ENCODE results near the gene MAD1L1.
"Not testable (repeated sequence)": the region's sequence is repeated elsewhere in the genome, so short reads cannot be mapped to it uniquely, and the experiment has no call there.

Gene MAD1L1

GRCh38 chr7:2038931-2039728 lies 193.6 kb downstream of the MAD1L1 start:
- DNase-seq, result no peak

- no peak for DNase-seq
Observed at GRCh38 chr7:2037808-2038522, 194.8 kb downstream of the MAD1L1 start.

GRCh38 chr7:2037301-2037807 lies 195.4 kb downstream of the MAD1L1 start:
- DNase-seq, result no peak

- DNase-seq, result no peak
Observed at GRCh38 chr7:2036786-2037185, 196.0 kb downstream of the MAD1L1 start.

GRCh38 chr7:2036201-2036600 lies 196.5 kb downstream of the MAD1L1 start:
- not testable (repeated sequence) for DNase-seq

- DNase-seq, result no peak
Observed at GRCh38 chr7:2034291-2035201, 198.2 kb downstream of the MAD1L1 start.

- no peak for DNase-seq
Observed at GRCh38 chr7:2033586-2034135, 199.1 kb downstream of the MAD1L1 start.

GRCh38 chr7:2032876-2033407 lies 199.8 kb downstream of the MAD1L1 start:
- DNase-seq, result no peak

GRCh38 chr7:2032030-2032875 lies 200.5 kb downstream of the MAD1L1 start:
- DNase-seq, result no peak

GRCh38 chr7:2031451-2031845 lies 201.3 kb downstream of the MAD1L1 start:
- no peak for DNase-seq

GRCh38 chr7:2030475-2031450 lies 202.0 kb downstream of the MAD1L1 start:
- no peak for DNase-seq

- no peak for DNase-seq
Observed at GRCh38 chr7:2029936-2030335, 202.8 kb downstream of the MAD1L1 start.

GRCh38 chr7:2029211-2029905 lies 203.4 kb downstream of the MAD1L1 start:
- no peak for DNase-seq

GRCh38 chr7:2028733-2029132 lies 204.0 kb downstream of the MAD1L1 start:
- no peak for DNase-seq

- no peak for DNase-seq
Observed at GRCh38 chr7:2025188-2025587, 207.6 kb downstream of the MAD1L1 start.

GRCh38 chr7:2024567-2024918 lies 208.2 kb downstream of the MAD1L1 start:
- DNase-seq, result no peak

GRCh38 chr7:2023877-2024566 lies 208.7 kb downstream of the MAD1L1 start:
- no peak for DNase-seq

- no peak for DNase-seq
Observed at GRCh38 chr7:2022737-2023250, 210.0 kb downstream of the MAD1L1 start.

- no peak for DNase-seq
Observed at GRCh38 chr7:2022021-2022409, 210.7 kb downstream of the MAD1L1 start.
